Left renal pelvis (tissue), 4 donors: ENCODE measurements around the gene BNC1. TPM values are rescaled to one million over a fixed set of nuclear protein-coding genes. Genes with fewer than 3 reads are reported as not detected.

Experiments
- DNase-seq, 4 donors: peaks; one replicate each; pipeline ENCODE4 v3.0.0-alpha.2; 2013; ENCODE audit warnings: low read depth in 4 of 4, low spot score in 3 of 4
- polyA plus RNA-seq, 4 donors: library from polyadenylated mRNA; unstranded; fragments of 120-200 nt; gene quantifications; one replicate each; pipeline ENCODE4 v1.2.1, GENCODE V29; 2013; ENCODE audit not compliant: insufficient read length in 4 of 4

The BNC1 gene
- polyA plus RNA-seq, 4 donors: 0.14 to 0.31 (median 0.25) TPM

DNA sequence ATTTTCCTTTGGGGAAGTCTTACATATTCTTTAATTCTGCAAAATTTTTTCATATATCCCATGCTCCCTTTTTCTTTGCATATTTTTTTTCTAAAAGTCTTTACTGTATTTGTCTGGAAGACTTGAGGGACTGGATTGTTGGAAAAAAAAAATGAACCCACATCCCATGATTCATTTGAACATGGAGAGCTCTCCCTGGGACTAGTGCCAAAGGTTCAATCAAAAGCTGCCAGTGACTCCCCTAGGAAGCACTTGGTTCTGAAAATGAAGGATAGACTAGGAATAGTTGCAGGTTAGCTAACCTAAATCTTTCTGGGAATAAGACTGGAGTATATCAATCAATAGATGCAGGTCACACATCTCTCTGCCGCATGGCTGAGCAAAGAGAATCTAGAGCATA, 16.4 kb upstream of the BNC1 start:
- no peak for DNase-seq

- DNase-seq: no peak
Measured at GRCh38 chr15:83299462-83299861, 15.0 kb upstream of the BNC1 start.

GRCh38 chr15:83295417-83295816, 11.0 kb upstream of the BNC1 start:
- DNase-seq: no peak

- no peak for DNase-seq
Measured at GRCh38 chr15:83293201-83293600, 8.7 kb upstream of the BNC1 start.

DNA sequence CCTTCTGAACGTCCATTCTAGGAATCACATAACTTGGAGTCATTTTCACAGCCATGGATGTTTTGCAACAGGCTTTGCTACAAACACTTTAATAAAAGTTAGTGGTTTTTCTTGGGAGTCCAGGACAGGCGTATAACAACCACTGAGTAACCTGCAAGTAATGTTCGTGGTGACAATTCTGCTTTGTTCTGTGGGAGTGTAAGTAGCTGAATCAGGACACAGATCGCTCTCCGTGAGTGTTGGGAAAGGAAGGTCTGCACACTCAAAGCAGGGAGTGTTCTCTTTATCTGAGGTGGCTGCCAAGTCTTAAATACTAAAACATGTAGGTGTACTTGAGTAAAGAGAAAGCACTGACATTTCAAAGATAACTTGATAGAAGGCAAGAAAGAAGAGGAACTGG, 7.9 kb upstream of the BNC1 start:
- no peak for DNase-seq

- DNase-seq: no peak
Measured at GRCh38 chr15:83290236-83290635, 5.8 kb upstream of the BNC1 start.

GRCh38 chr15:83289160-83289559, 4.7 kb upstream of the BNC1 start:
- no peak for DNase-seq

- DNase-seq: no peak
Measured at GRCh38 chr15:83288381-83288801, 3.9 kb upstream of the BNC1 start.

- no peak for DNase-seq
Measured at GRCh38 chr15:83287541-83288027, 3.1 kb upstream of the BNC1 start.

GRCh38 chr15:83285979-83286553, 1.6 kb upstream of the BNC1 start:
- no peak for DNase-seq

GRCh38 chr15:83285284-83285978, 967 bp upstream of the BNC1 start:
- DNase-seq: no peak

GRCh38 chr15:83283813-83284558, 478 bp downstream of the BNC1 start:
- peak in 1 of 4 donors; percentile 12 for DNase-seq

GRCh38 chr15:83283138-83283812, 1.2 kb downstream of the BNC1 start:
- peak in 1 of 4 donors; percentile 18 for DNase-seq

DNA sequence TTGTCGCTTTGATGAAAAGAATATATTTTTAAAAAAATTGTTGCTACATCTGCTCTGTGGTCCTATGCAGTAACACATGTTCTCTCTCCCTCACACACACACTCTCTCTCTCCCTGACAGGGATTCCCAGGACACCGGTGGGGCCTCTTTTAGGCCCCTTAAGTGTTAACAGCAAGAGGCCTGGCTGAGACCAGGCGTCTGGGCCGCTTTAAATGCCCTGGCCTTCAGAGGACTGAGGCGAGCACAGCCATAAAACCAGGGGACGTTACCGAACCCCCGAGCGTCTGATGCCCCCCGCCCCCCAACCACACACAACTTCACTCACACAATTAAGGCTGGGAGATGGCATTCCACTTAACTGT, 1.7 kb downstream of the BNC1 start:
- peak in 1 of 4 donors; percentile 8 for DNase-seq

- no peak for DNase-seq
Measured at GRCh38 chr15:83282141-83282540, 2.3 kb downstream of the BNC1 start.

- no peak for DNase-seq
Measured at GRCh38 chr15:83278191-83278590, 6.3 kb downstream of the BNC1 start.

DNA sequence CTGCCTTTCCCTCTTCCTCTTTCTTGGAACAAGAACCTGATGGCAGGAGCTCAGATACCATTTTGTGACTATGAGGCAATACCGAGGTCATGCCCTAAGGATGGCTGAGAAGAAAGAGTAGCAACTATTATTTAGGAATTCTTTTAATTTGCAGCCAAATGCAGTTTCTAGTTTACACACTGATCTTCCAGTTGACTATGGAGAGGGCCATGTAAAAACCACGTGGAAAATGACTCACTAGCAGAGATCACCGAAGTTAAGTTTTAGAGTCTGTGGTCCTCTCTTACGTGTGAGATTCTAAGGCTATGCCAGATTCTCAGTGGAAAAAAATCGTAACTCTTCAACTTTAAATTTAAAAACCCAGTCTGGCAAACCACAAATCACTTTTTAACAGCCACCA, 7.8 kb downstream of the BNC1 start:
- no peak for DNase-seq

DNA sequence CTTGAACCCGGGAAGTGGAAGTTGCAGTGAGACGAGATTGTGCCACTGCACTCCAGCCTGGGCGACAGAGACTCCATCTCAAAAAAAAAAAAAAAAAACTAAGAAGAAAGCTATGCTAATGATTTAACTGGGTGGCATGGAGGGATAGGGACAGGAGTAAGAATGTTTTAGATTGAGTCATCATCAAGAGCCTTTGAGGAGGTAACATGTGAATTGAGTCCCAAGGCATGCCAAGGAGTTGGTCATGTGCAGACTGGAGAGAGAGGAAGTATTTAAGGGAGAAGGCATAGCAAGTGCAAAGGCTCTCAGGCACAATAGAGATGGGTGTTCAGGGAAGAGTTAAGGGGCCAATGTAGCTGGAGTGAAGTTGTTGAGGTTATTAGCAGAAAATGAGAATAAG, 9.1 kb downstream of the BNC1 start:
- no peak for DNase-seq

DNA sequence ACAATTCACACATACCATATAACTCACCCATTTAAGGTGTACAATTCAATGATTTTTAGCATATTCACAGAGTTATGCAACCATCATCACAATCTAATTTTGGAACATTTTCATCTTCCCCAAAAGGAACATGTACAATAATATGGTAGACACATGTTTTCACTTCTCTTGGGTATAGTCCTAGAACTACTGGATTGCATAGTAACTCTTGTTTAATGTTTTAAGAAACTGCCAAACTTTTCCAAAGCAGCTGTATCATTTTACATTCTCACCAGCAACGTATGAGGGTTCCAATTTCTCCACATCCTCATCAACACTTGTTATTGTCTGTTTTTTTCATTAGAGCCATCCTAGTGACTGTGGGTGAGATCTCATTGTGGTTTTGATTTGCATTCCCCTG, 14.3 kb downstream of the BNC1 start:
- DNase-seq: no peak

- no peak for DNase-seq
Measured at GRCh38 chr15:83268147-83268546, 16.3 kb downstream of the BNC1 start.

DNA sequence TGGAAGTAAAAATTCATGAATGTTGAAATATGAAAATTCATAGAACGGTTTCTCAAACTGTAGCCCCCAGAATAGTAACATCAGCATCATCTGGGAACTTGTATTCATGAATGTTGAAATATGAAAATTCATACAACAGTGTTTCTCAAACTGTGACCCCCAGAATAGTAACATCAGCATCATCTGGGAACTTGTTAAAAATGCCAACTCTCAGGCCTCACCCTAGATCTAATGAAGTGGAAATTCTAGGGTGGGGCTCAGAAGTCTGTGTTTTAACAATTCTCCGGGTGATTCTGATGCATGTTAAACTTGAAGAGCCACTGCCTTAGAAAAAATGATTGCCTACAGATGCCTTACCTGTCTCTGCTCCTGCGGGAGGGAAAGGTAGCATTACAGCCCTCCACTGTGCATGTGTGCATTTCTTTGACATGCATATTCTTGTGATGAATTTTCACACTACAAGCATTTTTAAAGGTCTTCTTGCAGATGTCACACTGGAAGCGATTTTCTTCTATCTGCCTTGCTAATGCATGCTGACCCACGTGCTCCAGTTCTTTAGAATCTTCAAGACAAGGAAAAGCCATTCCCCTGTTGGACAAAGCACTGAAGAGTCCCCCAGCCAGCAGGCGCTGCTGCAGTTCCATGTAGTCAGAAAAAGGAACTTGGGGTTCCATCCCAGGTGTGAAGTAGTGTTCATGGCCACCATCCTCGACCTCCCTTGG, 21.7 kb downstream of the BNC1 start:
- no peak for DNase-seq
